GM21360 (cell line): Measurements from ENCODE around the gene DLX4.

Experiments used
- ATAC-seq: cut with Tn5 transposase; IDR thresholded peaks from one replicate; pipeline ENCODE4 v1.9.1; 2021; ENCODE audit warnings: mild to moderate bottlenecking, moderate library complexity; ENCODE audit not compliant: unreplicated experiment

DLX4 gene

DNA sequence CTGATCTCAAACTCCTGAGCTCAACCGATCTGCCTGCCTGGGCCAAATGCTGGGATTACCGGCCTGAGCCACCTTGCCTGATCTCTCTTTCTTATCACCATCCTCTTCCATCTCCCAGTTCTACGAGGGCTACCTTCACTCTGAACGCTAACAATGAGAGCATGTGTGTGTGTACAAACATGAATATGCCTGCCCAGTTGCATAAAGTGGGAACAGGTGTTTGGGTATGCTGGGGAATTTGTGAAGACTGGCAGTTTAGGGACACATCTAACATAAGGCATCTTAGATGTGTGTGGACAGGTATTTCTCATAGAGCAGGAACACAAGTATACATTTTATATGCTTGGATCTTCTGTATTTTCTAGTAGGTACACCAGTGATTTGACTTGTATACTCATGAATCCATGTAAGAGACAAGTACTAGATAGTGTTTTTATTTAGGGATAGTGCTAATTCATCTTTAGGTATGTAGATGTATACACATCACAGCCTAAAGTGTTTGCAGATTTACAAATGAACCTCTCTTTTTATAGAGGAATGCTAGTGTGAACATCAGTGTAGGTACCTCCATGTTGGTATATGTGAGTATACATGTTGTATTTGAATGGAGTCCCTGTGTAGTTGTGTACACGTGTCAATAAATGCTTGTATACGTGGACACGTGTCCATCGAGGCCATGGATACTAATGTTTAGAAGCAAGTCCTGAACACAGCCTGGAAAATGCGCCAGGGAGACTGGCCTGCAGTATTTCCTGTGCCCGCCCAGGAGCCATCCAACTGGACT, 1.2 kb upstream of the DLX4 start:
- ATAC-seq, result no peak

DNA sequence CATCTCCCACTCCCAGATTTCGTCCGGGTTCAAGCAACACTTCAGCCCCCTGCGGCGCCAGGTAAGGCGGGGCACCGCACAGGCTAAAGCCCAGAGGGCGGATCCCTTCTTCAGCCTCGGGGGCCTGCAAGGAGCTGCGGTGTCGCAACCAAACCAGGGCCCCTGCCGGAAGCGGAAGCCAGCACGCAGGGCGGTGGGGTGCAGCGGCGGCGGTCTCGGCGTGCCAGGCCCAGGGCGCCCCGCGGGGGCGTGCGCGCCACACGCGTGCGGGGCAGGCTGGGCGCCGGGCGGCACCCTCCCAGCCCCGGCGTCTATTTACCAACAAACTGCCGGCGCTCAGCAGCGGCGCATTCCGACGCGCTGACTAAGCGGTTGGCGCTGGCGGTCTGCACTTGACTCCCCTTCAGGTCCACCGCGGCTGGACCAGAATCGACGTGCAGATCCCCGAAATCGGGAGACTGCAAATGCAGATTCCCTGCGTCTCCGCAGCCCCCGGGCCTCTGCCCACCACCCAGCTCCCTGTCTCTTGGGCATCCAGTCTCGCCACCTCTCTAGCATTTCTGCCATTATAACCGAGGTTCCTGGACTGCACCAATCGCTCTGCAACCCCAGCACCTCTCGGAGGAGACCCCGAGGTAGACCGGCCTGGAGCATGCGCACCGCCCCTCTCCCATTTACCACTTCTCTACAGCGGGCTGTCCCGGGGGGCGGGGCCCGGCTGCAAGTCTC, 421 bp upstream of the DLX4 start:
- no peak for ATAC-seq

DNA sequence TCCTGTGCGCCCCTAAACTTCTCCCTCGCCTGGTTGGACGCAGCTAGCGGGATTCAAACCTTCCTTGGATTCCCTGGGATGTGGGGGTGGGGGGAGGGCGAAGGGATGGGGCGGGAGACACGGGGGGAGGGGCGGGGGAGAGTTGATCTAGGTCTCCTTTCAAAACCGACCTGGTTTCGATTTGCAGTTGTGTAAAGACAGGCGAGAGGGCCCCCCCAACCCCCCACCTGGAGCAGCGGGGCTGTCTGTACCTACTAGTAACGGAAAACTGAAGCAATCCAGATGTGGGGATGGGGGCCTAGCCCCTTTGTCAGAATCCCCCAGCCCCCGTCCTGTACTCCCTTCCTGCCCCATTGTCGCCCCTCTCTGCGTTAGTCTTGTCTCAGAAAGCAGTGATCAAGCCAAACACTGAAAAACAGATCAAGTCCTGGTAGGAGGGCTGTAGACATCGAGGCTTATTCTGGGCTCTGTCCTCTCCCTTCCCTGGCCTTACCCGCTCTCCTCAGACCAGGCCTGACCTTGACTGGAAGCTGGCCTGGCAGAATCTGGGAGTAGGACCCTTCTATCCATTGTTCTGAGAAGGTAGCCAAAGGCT, 902 bp downstream of the DLX4 start:
- no peak for ATAC-seq

DNA sequence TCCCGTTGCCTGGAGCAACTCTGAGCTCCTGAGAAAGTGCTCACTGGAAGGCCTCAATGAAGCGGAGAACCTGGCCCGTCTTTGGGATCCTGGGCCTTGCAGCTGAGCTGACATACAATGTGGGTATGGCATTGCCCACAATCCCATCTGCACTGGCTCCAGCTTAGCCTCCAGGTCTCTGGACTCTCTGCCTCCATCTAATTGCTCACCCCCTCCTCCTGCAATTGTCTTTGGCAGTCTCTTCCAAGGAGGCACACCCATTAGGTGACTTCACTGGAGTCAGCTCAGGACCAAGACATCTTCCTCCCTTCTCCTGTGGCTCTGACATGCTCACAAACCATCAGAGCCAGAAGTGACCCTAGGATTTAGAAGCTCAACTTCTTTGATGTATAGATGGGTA, 1.5 kb downstream of the DLX4 start:
- no peak for ATAC-seq

DNA sequence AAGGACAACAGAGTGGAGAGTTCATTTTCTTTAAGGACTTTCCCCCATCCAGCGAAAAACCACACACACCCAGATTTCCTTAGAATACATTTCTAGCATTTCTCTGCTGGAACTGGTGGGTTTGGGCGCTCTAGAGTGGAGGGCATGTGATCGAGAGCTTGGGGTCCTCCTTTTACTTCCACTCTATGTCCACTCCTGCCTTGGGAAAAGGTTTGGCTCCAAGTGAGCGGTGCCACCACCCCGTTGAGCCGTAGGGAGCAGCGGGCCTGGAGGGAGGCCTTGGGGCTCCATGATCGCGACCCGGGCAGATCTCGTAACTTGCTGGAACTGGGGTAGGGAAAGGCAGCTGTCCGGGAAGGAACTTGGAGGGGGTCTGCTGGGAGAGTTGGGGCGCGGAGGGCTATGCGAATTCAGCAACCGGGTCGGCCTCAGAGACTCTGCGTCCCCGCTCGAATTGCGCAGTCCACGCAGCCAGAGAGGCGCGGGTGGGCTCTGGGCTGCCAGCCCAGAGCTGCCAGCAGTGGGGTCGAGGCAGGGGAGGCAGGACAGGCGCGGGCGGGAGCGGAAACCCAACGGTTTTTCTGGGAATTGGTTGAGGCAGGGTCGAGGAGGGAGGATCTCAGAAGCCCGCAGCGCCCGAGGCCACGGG, 2.3 kb downstream of the DLX4 start:
- no peak for ATAC-seq

DNA sequence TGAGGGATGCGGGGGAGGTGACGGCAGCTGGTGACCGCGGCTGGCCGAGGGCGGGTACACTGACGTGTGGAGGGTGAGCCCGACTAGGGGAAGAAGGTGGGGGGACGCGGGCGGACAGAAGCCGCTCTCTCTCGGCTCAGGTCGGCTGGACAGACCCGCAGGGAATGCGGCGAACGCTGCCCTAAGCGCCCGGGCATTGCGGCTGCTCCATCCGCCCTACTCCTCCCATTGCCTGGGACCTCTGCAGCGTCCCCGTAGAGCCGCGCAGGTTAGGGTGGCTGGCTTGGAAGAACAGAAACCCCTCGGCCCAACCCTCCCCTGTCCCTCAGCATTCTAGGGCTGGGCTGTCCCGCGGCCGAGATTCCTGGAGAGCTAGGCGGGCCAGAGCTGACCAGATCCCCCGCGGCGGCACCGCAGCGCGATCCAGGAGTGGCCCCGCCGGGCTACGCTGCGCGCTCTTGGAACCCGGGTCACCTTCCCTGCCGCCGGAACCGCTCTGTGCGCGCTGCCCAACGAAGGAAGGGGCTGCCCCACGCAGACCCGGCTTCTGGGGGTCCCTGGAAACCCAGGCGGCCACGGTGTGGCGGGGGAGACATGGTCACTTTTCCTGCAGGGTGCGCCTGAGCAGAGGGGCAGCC, 3.0 kb downstream of the DLX4 start:
- ATAC-seq, result no peak

DNA sequence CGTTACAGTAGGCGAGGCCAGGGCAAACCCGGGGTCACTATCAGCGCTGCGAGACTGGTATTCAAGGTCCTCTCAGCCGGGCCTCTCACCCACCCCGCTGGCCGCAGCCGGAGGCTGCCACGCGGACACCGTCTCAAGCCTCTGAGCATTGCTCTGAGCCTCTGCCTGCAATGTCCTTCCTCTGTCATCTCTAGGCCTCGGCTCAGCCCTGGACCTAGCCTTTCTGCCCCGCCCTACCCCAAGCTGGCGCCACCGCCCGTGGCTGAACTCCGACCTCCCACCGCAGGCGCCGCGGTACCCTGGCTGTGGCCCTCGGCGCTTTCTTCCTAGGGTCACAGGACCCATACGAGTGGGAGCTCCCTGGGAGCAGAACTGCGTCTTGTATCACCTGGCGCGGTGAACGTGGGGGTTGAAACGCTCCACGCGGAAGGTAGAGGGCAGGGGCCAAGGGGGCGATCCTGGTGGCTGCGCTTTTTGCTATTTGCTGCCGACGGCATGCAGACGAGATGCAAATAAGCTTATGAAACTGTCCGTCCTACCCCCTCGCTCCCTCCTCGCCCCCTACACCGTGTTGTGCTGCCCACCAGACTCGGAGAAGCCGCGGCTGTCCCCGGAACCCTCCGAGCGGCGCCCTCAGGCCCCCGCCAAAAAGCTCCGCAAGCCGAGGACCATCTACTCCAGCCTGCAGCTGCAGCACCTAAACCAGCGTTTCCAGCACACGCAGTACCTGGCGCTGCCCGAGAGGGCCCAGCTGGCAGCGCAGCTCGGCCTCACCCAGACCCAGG, 3.7 kb downstream of the DLX4 start:
- ATAC-seq, result no peak

DNA sequence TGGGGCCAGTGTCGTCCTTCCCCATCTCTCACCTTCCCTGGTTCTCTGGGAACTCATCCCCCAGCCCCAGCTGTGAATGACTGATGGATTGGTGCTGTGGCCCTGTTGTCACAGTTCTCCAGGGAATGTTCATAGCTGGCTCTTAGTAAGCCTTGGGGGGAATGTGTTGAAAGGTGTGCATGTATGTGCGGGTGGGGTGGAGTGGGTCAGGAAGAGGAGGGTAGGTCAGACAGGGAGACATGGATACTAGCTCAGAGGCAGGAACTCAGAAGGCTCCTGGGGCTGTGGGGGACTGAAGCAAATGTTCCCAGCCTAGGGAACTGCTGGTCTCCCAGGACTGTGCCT, 4.3 kb downstream of the DLX4 start:
- ATAC-seq, result no peak

DNA sequence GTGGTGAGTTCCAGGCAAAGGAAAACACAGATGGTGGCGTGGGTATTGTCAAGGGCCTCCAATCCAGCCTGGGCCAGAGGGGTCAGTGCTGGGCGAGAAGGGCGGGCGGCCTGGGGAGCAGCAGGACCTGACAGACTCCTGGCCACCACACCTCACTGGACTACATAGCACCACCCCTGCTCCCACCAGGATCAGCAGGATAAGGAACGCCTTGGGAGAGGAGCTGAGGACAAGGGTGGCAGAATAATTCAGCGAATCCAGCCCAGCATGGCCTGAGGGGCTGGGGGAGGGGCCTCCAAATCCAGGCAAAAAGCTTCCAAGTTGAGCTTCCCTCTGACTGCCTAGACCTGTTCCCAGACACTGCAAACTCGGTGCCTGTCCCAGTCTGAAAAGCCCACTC, 6.5 kb downstream of the DLX4 start:
- no peak for ATAC-seq

DNA sequence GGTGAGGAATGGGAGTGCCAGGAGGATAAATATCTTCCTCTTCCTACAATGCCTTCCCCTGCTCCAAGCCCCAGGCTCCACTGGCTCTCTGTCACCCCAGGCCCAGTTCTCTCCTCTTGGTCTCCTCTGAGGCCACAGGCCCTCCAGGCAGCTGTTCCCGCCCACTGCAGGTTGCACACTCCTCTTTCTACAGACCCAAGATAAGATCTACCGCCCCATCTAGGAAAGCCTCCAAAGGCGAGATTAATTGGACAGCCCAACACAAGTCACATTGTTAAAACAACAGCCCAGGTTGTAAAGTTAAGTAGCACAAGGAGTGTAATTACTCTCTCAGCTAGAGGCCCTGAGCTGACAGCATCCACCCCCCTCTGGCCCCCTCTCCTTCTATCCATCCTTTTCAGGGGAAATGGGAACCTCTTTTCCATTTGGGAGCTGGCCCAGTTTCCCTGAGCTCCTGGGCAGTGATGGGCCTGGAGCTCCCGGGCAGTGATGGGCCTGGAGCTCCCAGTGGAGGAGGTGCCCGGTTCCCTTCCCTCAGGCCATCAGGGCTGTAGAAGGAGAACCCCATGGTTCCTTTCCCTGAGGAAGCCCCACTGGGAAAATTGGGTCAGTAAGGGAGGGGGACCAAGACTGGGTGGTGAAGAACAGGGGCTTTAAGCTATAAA, 7.3 kb downstream of the DLX4 start:
- ATAC-seq, result no peak

DNA sequence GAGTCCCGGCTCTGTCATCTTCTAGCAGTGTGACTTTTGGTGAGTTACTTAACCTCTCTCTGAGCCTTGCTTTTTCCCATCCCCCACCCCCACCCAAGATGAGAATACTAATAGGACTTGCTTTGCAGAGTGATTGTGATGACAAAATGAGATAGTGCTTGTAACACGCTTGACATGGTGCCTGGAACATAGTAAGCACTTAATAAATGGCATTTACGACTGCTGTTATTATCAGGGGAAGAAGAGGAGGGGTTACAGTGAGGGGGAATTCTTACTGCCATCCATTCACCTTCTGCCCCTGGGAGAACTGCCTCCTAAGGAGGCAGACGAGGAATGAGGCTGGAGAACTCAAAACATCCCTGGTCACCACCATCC, 7.8 kb downstream of the DLX4 start:
- ATAC-seq, result no peak

DNA sequence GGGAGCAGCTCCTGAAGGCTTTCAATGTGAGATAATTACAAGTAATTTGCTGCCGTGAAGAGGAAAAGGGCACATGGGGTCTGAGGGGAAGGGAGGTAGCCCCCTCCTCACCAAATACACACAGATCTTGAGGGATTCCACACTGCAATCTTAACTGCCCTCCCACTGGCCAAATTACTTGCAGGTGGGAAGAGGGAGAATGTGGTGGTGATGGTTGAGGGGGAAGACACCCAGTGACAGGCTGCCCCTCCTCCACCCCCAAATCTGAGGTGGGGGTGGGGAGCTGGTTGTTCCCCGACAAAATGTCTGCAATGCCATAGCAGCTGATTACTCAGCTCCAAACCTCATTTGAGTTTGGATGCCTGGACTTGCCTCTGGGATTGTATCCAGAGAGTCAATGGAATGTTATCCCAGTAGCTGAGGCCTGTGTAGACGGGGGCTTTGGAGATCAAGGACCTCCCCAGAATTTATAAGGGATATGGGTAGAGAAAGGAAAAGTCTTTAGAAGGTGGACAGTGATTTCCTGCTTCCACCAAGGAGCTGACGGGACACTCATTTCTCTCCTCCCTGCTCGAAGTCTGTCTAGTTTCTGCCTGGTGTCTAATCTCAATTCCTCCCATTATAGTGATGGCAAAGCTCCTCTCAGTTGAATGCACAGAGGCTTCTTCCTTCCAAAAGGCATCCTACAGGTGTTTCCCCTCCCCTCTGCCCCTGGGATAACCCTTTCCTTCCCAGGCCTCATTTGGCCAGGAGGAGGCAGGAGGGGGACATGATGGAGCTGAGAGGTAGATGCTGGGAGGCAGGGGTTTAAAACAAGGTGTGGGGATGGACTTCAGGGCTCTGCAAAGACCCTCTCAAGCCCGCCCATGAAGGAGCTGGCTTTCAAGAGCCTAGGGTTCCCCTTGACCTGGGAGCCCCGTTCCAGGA, 8.7 kb downstream of the DLX4 start:
- no peak for ATAC-seq

DNA sequence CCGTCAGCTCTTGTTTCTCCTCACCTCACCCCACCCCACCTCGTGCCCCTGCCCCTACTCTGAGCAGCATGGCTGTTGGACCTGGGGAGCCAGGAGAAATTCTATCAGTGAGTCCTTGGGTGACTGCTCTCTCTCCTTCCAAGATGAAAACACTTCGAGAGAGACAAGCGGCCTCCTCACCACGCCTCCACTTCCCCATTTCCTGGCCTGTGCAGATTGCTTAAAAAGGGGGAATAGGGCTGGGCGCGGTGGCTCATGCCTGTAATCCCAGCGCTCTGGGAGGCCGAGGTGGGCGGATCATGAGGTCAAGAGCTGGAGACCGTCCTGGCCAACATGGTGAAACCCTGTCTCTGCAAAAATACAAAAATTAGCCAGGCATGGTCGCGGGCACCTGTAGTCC, 9.5 kb downstream of the DLX4 start:
- ATAC-seq, result no peak

DNA sequence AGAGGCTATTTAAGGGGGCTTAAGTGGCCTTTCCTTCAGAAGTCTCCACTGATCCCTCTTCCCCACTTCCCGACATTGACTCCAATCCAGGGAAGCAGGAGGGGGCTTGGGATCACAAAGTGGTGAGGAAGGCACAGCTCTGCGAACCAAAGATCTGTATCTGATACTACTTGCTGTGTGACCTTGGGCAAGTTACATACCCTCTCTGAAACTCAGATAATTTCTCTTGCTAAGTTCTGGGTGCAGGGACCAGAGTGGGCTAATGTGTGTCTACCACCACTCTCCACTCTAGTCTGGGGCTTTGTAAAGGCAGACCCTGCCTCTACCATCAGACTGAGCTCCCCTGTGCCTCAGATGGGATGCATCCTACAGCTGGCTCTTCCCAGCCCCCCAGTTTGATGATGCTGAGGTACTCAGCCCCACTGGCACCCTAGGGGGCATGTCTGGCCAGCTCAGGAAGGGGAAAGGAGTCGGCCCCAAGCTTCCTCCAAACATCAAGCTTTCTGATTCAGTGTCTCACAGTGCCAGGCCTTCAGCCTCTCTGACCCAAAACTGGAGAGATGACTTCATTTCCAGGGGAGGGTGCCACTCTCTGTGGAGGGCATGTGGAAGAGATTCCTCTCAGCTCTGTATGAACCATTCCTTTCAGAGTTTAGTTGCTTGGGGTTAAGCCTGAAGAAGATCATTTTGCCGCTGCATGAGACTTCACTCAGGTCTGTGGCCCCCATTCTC, 10.9 kb downstream of the DLX4 start:
- ATAC-seq, result no peak

DNA sequence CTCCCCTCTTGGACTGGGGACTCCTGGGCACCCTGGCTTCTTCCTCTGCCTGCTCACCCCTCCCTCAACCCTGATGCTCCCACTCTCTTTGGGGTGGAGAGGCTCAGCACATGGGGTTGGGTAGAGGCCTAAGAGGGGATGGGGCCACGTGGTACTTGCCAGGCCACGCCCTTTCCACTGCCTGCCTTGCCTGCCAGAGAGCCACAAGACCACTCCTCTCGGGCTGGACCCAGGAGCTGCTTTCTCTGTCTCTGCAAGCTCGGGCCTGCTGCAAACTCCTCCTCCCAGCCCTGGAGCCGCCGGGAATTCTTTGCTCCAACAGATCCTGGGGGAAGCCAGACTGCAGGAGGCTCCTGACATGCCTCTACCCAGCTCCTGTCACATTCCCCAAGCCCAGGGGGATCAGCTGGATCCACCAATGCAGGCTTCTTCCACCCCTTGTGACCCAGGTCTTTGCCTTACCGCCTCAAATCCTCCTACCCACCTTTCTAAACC, 11.8 kb downstream of the DLX4 start:
- ATAC-seq, result no peak

DNA sequence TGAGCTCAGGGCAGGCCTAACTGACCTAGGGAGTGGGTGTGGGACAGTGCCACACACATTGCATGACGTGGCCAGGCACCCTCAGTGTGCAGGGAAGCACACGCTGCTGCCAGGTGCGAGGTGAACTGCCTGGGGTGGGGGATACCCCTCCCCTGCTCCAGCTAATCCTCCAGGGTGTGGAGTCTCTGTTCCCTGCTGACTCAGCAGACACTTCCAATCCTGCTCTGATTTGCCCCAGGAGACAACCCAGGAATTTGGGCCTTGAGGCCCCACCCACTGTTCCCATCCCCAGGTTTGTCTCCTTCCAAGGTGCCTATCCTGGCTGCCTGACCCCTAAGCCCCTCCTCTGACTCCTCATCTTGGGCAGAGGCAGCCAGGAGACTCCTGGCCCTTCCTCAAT, 15.3 kb downstream of the DLX4 start:
- no peak for ATAC-seq

DNA sequence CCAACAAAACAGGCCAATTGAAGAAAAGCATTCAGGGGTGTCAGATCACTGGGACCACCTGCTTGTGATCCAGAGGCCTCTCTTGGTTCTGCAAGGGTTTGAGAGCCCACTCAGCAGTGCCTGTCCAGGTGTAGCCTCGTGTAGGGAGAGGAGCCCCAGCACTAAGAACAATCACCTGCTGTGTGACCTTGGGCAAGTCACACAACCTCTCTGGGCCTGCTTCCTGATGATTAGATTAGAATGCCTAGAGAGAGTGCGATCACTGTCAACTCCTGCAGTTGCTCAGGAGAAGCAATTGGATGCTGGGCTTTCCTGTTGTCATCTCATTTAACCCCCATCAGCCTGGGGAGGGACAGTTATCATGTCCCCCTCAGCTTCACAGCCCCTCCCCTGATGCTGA, 15.8 kb downstream of the DLX4 start:
- no peak for ATAC-seq

DNA sequence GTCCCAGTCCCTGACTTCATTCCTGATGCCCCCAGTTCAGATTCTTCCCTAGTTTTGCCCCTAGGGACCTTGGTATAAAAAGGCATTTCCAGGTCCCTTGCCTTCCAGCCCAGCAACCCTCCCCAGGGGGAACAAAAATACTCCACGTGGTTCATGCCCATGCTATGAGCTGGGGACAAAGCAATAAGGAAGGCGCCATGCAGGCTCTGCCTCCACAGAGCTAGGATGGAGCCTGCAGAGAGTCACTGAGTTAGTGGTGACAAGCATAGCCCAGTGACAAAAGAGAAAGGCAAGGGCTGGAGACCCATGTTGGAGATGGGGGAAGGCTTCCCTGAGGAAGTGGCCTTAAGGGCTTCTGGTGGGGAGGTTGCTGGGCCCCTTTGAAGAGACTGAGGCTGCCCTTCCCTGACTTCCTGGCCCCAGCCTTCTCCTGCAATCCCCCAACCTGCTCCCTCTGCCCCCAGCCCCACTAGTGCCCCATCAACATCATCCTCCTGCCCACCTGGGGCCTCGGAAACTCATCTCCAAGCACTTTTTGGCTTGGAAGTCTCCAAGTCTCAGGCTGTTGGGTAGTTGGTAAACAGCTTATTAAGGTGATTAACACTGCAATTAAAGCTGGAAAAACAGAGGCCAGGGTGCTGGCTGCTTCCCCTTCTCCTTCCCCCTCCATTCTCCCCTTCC, 16.5 kb downstream of the DLX4 start:
- ATAC-seq, result no peak
